Neuronal stem cell (in vitro differentiated cells): ENCODE data around the gene KLF15.

Source experiments
- DNase-seq: peaks from one replicate; pipeline ENCODE4 v3.0.0-alpha.2; 2013; ENCODE audit warnings: low spot score
- H2AFZ ChIP-seq: one replicate; pipeline ENCODE4 v1.6.1; 2013; ENCODE audit warnings: mild to moderate bottlenecking, low read length, inconsistent platforms
- H2AK5ac ChIP-seq: 2 replicates; pipeline ENCODE4 v1.6.1; 2013; ENCODE audit warnings: low read depth, mild to moderate bottlenecking, inconsistent platforms, low read length, moderate library complexity, mixed read lengths
- H2BK120ac ChIP-seq: 2 replicates; pipeline ENCODE4 v1.6.1; 2013; ENCODE audit warnings: low read depth, mild to moderate bottlenecking, inconsistent platforms, low read length, moderate library complexity, mixed read lengths
- H2BK12ac ChIP-seq: one replicate; pipeline ENCODE4 v1.6.1; 2013; ENCODE audit warnings: low read length, inconsistent platforms
- H2BK15ac ChIP-seq: 2 replicates; pipeline ENCODE4 v1.6.1; 2013; ENCODE audit warnings: mild to moderate bottlenecking, low read length, inconsistent platforms, mixed read lengths
- H2BK5ac ChIP-seq: one replicate; pipeline ENCODE4 v1.6.1; 2013; ENCODE audit warnings: inconsistent platforms, mild to moderate bottlenecking, low read length, moderate library complexity
- H3K14ac ChIP-seq: one replicate; pipeline ENCODE4 v1.6.1; 2013; ENCODE audit warnings: low read length, inconsistent platforms
- H3K18ac ChIP-seq: 2 replicates; pipeline ENCODE4 v1.6.1; 2013; ENCODE audit warnings: low read length, inconsistent platforms
- H3K23ac ChIP-seq: 2 replicates; pipeline ENCODE4 v1.6.1; 2013; ENCODE audit warnings: low read depth, mild to moderate bottlenecking, mixed read lengths, low read length, inconsistent platforms; ENCODE audit not compliant: poor library complexity
- H3K27ac ChIP-seq: replicated peaks from 3 replicates; pipeline ENCODE4 v1.5.1; 2013; ENCODE audit warnings: low read length, inconsistent platforms
- H3K27me3 ChIP-seq, 3 experiments: 2 replicates each; pipeline ENCODE4 v1.6.1; 2013; ENCODE audit warnings: low read length in 3 of 3, mild to moderate bottlenecking in 2 of 3, inconsistent platforms in 1 of 3, low read depth in 1 of 3, mixed read lengths in 1 of 3, moderate library complexity in 1 of 3; ENCODE audit not compliant: control insufficient read depth in 3 of 3, insufficient read depth in 3 of 3
- H3K36me3 ChIP-seq, 2 donors: replicated peaks in 1 of 2; 2 replicates each; pipeline ENCODE4 v1.6.1; 2013; ENCODE audit warnings: low read length in 2 of 2; ENCODE audit not compliant: control insufficient read depth in 2 of 2, insufficient read depth in 2 of 2
- H3K4ac ChIP-seq: 2 replicates; pipeline ENCODE4 v1.6.1; 2013; ENCODE audit warnings: inconsistent platforms, mild to moderate bottlenecking, low read length, moderate library complexity
- H3K4me1 ChIP-seq, 2 donors: 1 replicate in 1 of 2; 2 replicates in 1 of 2; pipeline ENCODE4 v1.6.1; 2013; ENCODE audit warnings: low read length in 2 of 2, low read depth in 1 of 2; ENCODE audit not compliant: control insufficient read depth in 2 of 2, insufficient read depth in 1 of 2
- H3K4me2 ChIP-seq: one replicate; pipeline ENCODE4 v1.6.1; 2013; ENCODE audit warnings: mild to moderate bottlenecking, low read length, inconsistent platforms; ENCODE audit not compliant: insufficient read depth, poor library complexity, severe bottlenecking
- H3K4me3 ChIP-seq, 2 donors: 2 replicates each; pipeline ENCODE4 v1.5.1; 2013; ENCODE audit warnings: low read length in 2 of 2, mild to moderate bottlenecking in 2 of 2, inconsistent platforms in 1 of 2, moderate library complexity in 1 of 2
- H3K79me1 ChIP-seq: one replicate; pipeline ENCODE4 v1.6.1; 2013; ENCODE audit warnings: low read depth, mild to moderate bottlenecking, inconsistent platforms, low read length, moderate library complexity
- H3K9ac ChIP-seq: one replicate; pipeline ENCODE4 v1.6.1; 2013; ENCODE audit warnings: mild to moderate bottlenecking, low read depth, low read length, inconsistent platforms; ENCODE audit not compliant: poor library complexity
- H3K9me3 ChIP-seq, 2 donors: replicated peaks in 1 of 2; 2 replicates each; pipeline versions ENCODE3 to v1.6.1; 2013; ENCODE audit warnings: low read length in 2 of 2, mild to moderate bottlenecking in 2 of 2, inconsistent platforms in 1 of 2, low read depth in 1 of 2, mixed read lengths in 1 of 2, moderate library complexity in 1 of 2; ENCODE audit not compliant: control insufficient read depth in 2 of 2, insufficient read depth in 1 of 2
- H4K8ac ChIP-seq: one replicate; pipeline ENCODE4 v1.6.1; 2013; ENCODE audit warnings: low read depth, mild to moderate bottlenecking, inconsistent platforms, low read length, moderate library complexity
- H4K91ac ChIP-seq: one replicate; pipeline ENCODE4 v1.6.1; 2013; ENCODE audit warnings: low read length, low read depth, mild to moderate bottlenecking, inconsistent platforms; ENCODE audit not compliant: poor library complexity
- WGBS, 2 donors: extraction: QIAGEN DNeasy Blood & Tissue Kit; methylation state at CpG; one replicate each; pipeline ENCODE4 v1.1.7; 2013; ENCODE audit warnings: missing lambda C conversion rate in 2 of 2, mixed read lengths in 1 of 2; ENCODE audit not compliant: insufficient read length in 2 of 2, insufficient replicate concordance in 1 of 2; ENCODE audit errors: extremely low coverage in 2 of 2; 5-methylcytosine and 5-hydroxymethylcytosine counted together

Gene KLF15

GRCh38 chr3:126309165-126309564 lies 48.0 kb downstream of the KLF15 start:
- Histone ChIP-seq H3K4me1 (no peaks in the 10 kb centered on the region), H2BK120ac (no peak overlapping the region), H2AK5ac (no peak overlapping the region), H3K18ac (no peak overlapping the region), H3K9me3 (peaks cover 0 to 10% of the 10 kb centered on the region in 2 donors), H3K79me1 (no peaks in the 10 kb centered on the region), H2BK12ac (no peak overlapping the region), H3K36me3 (no peaks in the 10 kb centered on the region), H3K9ac (no peak overlapping the region), H2BK15ac (no peak overlapping the region), H2AFZ (no peak overlapping the region), H3K27me3 (no peaks in the 10 kb centered on the region), H3K4me2 (no peak overlapping the region), H3K4ac (no peak overlapping the region), H3K14ac (no peak overlapping the region), H4K8ac (no peak overlapping the region), H2BK5ac (peak overlapping the region; percentile 1), H3K4me3 (no peak overlapping the region), H4K91ac (no peak overlapping the region), H3K27ac (no peak overlapping the region), H3K23ac (no peak overlapping the region)
- DNase-seq, result no peak
- WGBS, 2 donors, result no CpG with 5 or more reads among the region's 11 CpGs

- Histone ChIP-seq H3K4me1 (no peaks in the 10 kb centered on the region), H2BK12ac (no peak overlapping the region), H3K18ac (peak overlapping the region; percentile 36), H2AFZ (no peak overlapping the region), H3K23ac (peak overlapping the region; percentile 29), H3K14ac (no peak overlapping the region), H3K4me2 (no peak overlapping the region), H4K91ac (peak overlapping the region; percentile 26), H3K9me3 (peaks cover 0 to 10% of the 10 kb centered on the region in 2 donors), H2BK15ac (no peak overlapping the region), H3K27ac (no peak overlapping the region), H2AK5ac (no peak overlapping the region), H3K4ac (no peak overlapping the region), H4K8ac (peak overlapping the region; percentile 78), H3K36me3 (no peaks in the 10 kb centered on the region), H3K27me3 (no peaks in the 10 kb centered on the region), H2BK120ac (no peak overlapping the region), H3K4me3 (no peak overlapping the region), H3K9ac (peak overlapping the region; percentile 5), H3K79me1 (no peaks in the 10 kb centered on the region), H2BK5ac (peak overlapping the region; percentile 1)
- DNase-seq, result no peak
- WGBS, 2 donors, result no CpG with 5 or more reads among the region's 24 CpGs
Measured at GRCh38 chr3:126308394-126309125, 48.6 kb downstream of the KLF15 start.

GRCh38 chr3:126307591-126308393 lies 49.4 kb downstream of the KLF15 start:
- no peak overlapping the region for H3K27ac ChIP-seq
- no peak overlapping the region for H4K91ac ChIP-seq
- H3K27me3 ChIP-seq, result no peaks in the 10 kb centered on the region
- H3K14ac ChIP-seq, result no peak overlapping the region
- peak overlapping the region; percentile 34 for H2BK12ac ChIP-seq
- no peak overlapping the region for H2BK120ac ChIP-seq
- no peak overlapping the region for H2AK5ac ChIP-seq
- H3K4me1 ChIP-seq, result no peaks in the 10 kb centered on the region
- no peak overlapping the region for H3K18ac ChIP-seq
- H2BK15ac ChIP-seq, result no peak overlapping the region
- no peak overlapping the region for H4K8ac ChIP-seq
- no peak for DNase-seq
- H2BK5ac ChIP-seq, result no peak overlapping the region
- H3K4ac ChIP-seq, result no peak overlapping the region
- H3K9ac ChIP-seq, result no peak overlapping the region
- H3K9me3 ChIP-seq, result peaks cover 0 to 10% of the 10 kb centered on the region in 2 donors
- no peaks in the 10 kb centered on the region for H3K36me3 ChIP-seq
- WGBS, 2 donors, result no CpG with 5 or more reads among the region's 20 CpGs
- H3K4me2 ChIP-seq, result no peak overlapping the region
- H3K79me1 ChIP-seq, result no peaks in the 10 kb centered on the region
- no peak overlapping the region for H3K4me3 ChIP-seq
- H3K23ac ChIP-seq, result peak overlapping the region; percentile 23
- H2AFZ ChIP-seq, result no peak overlapping the region

- Histone ChIP-seq H3K14ac (no peak overlapping the region), H2BK12ac (no peak overlapping the region), H3K18ac (peak overlapping the region; percentile 65), H3K4me3 (peak overlapping the region in 1 of 2 donors; percentile 21), H3K23ac (no peak overlapping the region), H3K9ac (no peak overlapping the region), H3K4me2 (no peak overlapping the region), H3K4me1 (no peaks in the 10 kb centered on the region), H3K79me1 (no peaks in the 10 kb centered on the region), H3K36me3 (no peaks in the 10 kb centered on the region), H3K27ac (no peak overlapping the region), H2AK5ac (peak overlapping the region; percentile 80), H2BK5ac (no peak overlapping the region), H3K9me3 (peaks cover 0 to 10% of the 10 kb centered on the region in 2 donors), H3K27me3 (no peaks in the 10 kb centered on the region), H2BK15ac (no peak overlapping the region), H3K4ac (no peak overlapping the region), H4K91ac (no peak overlapping the region), H4K8ac (no peak overlapping the region), H2BK120ac (no peak overlapping the region), H2AFZ (no peak overlapping the region)
- no peak for DNase-seq
- no CpG with 5 or more reads among the region's 8 CpGs for WGBS, 2 donors
Measured at GRCh38 chr3:126306888-126307482, 50.2 kb downstream of the KLF15 start.
